Measurements from ENCODE around the gene APOL3.

DNA sequence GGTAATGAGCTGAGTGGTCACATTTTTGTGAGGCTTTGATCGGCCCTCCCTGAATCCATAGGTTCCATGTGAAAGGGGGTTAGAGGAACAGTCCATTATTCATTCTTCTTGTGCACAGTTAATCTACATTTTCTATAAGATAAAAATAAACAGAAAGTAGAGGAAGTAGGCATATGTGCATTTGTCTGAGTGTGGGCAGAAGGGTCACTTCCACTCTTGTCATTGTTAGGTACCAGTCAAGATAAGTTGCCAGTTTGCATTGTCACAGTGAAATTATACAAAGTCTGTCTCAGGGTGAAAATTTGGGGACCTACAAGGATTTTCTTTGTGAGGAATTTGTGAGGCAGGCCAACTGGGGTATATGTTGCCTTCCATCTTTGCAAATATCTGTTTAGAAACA is 45.7 kb upstream of the APOL3 start:
- TF ChIP-seq ZNF274 (IDR thresholded peaks at IDR 0.05; ENCODE audit: low read depth, low read length) (no peak), YY1 (IDR thresholded peaks at IDR 0.05; ENCODE audit: insufficient read depth, insufficient read length) (no peak)
